Nephron (organoid): ENCODE data around the gene EMID1.

Source experiments
- H3K27ac Mint-ChIP-seq, 3 experiments: 2 replicates each; pipeline ENCODE4 v1.8.0; 2020; ENCODE audit warnings: mixed read lengths in 3 of 3, mild to moderate bottlenecking in 2 of 3, moderate library complexity in 1 of 3
- H3K27me3 Mint-ChIP-seq: 2 replicates; pipeline ENCODE4 v1.8.0; 2021; ENCODE audit warnings: low read depth, mild to moderate bottlenecking, moderate library complexity, mixed read lengths
- H3K36me3 Mint-ChIP-seq: 2 replicates; pipeline ENCODE4 v1.8.0; 2020; ENCODE audit warnings: low read depth, mixed read lengths
- H3K4me1 Mint-ChIP-seq: 2 replicates; pipeline ENCODE4 v1.8.0; 2020; ENCODE audit warnings: mixed read lengths
- H3K4me3 Mint-ChIP-seq, 3 experiments: 2 replicates each; pipeline ENCODE4 v1.8.0; 2020; ENCODE audit warnings: mild to moderate bottlenecking in 3 of 3, mixed read lengths in 3 of 3, moderate library complexity in 2 of 3
- H3K9me3 Mint-ChIP-seq: 2 replicates; pipeline ENCODE4 v1.8.0; 2020; ENCODE audit warnings: mixed read lengths
- CTCF ChIP-seq, 3 experiments: fragments of 200-600 bp; sonication (generic); IDR thresholded peaks; one replicate each; pipeline ENCODE4 v1.5.0; 2021; ENCODE audit warnings: antibody characterized with exemption in 3 of 3; ENCODE audit not compliant: unreplicated experiment in 3 of 3

The EMID1 gene

GRCh38 chr22:29215012-29215860 is 9.5 kb downstream of the EMID1 start:
- no peak overlapping the region for H3K4me3 Mint-ChIP-seq
- peak overlapping the region in 2 of 3 experiments; percentile 42 to 76 for H3K27ac Mint-ChIP-seq
- no peak for TF ChIP-seq CTCF (IDR thresholded peaks at IDR 0.05; ENCODE audit: unreplicated experiment in 3 of 3)
- H3K4me1 Mint-ChIP-seq = peaks cover 7% of the 10 kb centered on the region
- H3K36me3 Mint-ChIP-seq = no peaks in the 10 kb centered on the region
- H3K27me3 Mint-ChIP-seq = peaks cover 3% of the 10 kb centered on the region
- no peaks in the 10 kb centered on the region for H3K9me3 Mint-ChIP-seq

GRCh38 chr22:29216011-29216872 is 10.5 kb downstream of the EMID1 start:
- TF ChIP-seq CTCF (IDR thresholded peaks at IDR 0.05; ENCODE audit: unreplicated experiment in 3 of 3) = no peak
- Mint-ChIP-seq H3K27me3 (peaks cover 3% of the 10 kb centered on the region), H3K4me1 (peaks cover 10% of the 10 kb centered on the region), H3K4me3 (no peak overlapping the region), H3K27ac (no peak overlapping the region), H3K36me3 (no peaks in the 10 kb centered on the region), H3K9me3 (no peaks in the 10 kb centered on the region)

GRCh38 chr22:29216873-29217666 is 11.4 kb downstream of the EMID1 start:
- no peaks in the 10 kb centered on the region for H3K9me3 Mint-ChIP-seq
- H3K4me3 Mint-ChIP-seq = no peak overlapping the region
- H3K4me1 Mint-ChIP-seq = peaks cover 10% of the 10 kb centered on the region
- TF ChIP-seq CTCF (IDR thresholded peaks at IDR 0.05; ENCODE audit: unreplicated experiment in 3 of 3) = no peak
- no peak overlapping the region for H3K27ac Mint-ChIP-seq
- no peaks in the 10 kb centered on the region for H3K36me3 Mint-ChIP-seq
- peaks cover 3% of the 10 kb centered on the region for H3K27me3 Mint-ChIP-seq

- H3K27ac Mint-ChIP-seq = no peak overlapping the region
- no peaks in the 10 kb centered on the region for H3K36me3 Mint-ChIP-seq
- TF ChIP-seq CTCF (IDR thresholded peaks at IDR 0.05; ENCODE audit: unreplicated experiment in 3 of 3) = no peak
- no peak overlapping the region for H3K4me3 Mint-ChIP-seq
- H3K9me3 Mint-ChIP-seq = no peaks in the 10 kb centered on the region
- H3K4me1 Mint-ChIP-seq = peaks cover 10% of the 10 kb centered on the region
- peaks cover 3% of the 10 kb centered on the region for H3K27me3 Mint-ChIP-seq
Measured at GRCh38 chr22:29217827-29218757, 12.4 kb downstream of the EMID1 start.
